SK-N-SH (cell line): Measurements from ENCODE around the gene PISD. TPM values are rescaled to one million over a fixed set of nuclear protein-coding genes. Genes with fewer than 3 reads are reported as not detected.

Experiments used
- CTCF ChIA-PET: fragments of 300-600, 350-600 bp; formaldehyde crosslinking; extraction: SDS; loops from one replicate; lab custom pipeline; 2021; lab: Yijun Ruan, JAX
- POLR2A ChIA-PET: fragments of 350-600 bp; sonication (Branson Sonifier 250); formaldehyde crosslinking; extraction: SDS; loops from one replicate; lab custom pipeline; 2020; ENCODE audit warnings: antibody characterized with exemption, inconsistent platforms; lab: Yijun Ruan, JAX
- DNase-seq: peaks from one replicate; pipeline ENCODE4 v3.0.0; 2012
- H2AFZ ChIP-seq: fragments of 200-600 bp; sonication (generic); 2 replicates; pipeline ENCODE4 v1.8.1; 2016; ENCODE audit warnings: antibody characterized with exemption, mild to moderate bottlenecking, low read depth
- H3F3A ChIP-seq: fragments of 200-600 bp; sonication (generic); replicated peaks from 2 replicates; pipeline ENCODE3; 2016; ENCODE audit warnings: antibody characterized with exemption, mild to moderate bottlenecking; ENCODE audit not compliant: insufficient read depth
- H3K27ac ChIP-seq, 2 experiments: fragments of 200-500 bp in 1 of 2; fragments of 200-600 bp in 1 of 2; sonication (Bioruptor generic) in 1 of 2; sonication (generic), shearing (Covaris generic) in 1 of 2; 2 replicates each; pipeline versions ENCODE4 v1.5.1 to v1.6.1; 2014 to 2016; ENCODE audit warnings: low read depth in 2 of 2, inconsistent platforms in 1 of 2, low read length in 1 of 2, mild to moderate bottlenecking in 1 of 2, mixed read lengths in 1 of 2
- H3K27me3 ChIP-seq: fragments of 200-600 bp; sonication (generic), shearing (Covaris generic); 2 replicates; pipeline ENCODE4 v1.6.1; 2016; ENCODE audit warnings: mixed run types; ENCODE audit not compliant: insufficient read depth
- H3K36me3 ChIP-seq, 2 experiments: fragments of 200-500 bp in 1 of 2; fragments of 200-600 bp in 1 of 2; sonication (Bioruptor generic) in 1 of 2; sonication (generic) in 1 of 2; replicated peaks in 1 of 2; 2 replicates each; pipeline versions ENCODE3 to v1.5.1; 2014 to 2016; ENCODE audit warnings: low read length in 1 of 2, mild to moderate bottlenecking in 1 of 2; ENCODE audit not compliant: insufficient read depth in 2 of 2, control insufficient read depth in 1 of 2
- H3K4me1 ChIP-seq, 2 experiments: fragments of 200-500 bp in 1 of 2; fragments of 200-600 bp in 1 of 2; sonication (Bioruptor generic) in 1 of 2; sonication (generic), shearing (Covaris generic) in 1 of 2; 2 replicates each; pipeline versions ENCODE4 v1.5.1 to v1.6.1; 2014 to 2016; ENCODE audit warnings: low read depth in 1 of 2, low read length in 1 of 2, mixed run types in 1 of 2; ENCODE audit not compliant: insufficient read depth in 2 of 2, control insufficient read depth in 1 of 2
- H3K4me2 ChIP-seq: fragments of 200-600 bp; sonication (generic), shearing (Covaris generic); 2 replicates; pipeline ENCODE4 v1.6.1; 2017; ENCODE audit warnings: mixed run types
- H3K4me3 ChIP-seq, 2 experiments: fragments of 200-500 bp in 1 of 2; fragments of 200-600 bp in 1 of 2; sonication (Bioruptor generic) in 1 of 2; sonication (generic), shearing (Covaris generic) in 1 of 2; 2 replicates each; pipeline versions ENCODE4 v1.5.1 to v1.8.1; 2014 to 2016; ENCODE audit warnings: low read depth in 2 of 2, inconsistent platforms in 1 of 2, low read length in 1 of 2, mild to moderate bottlenecking in 1 of 2, mixed read lengths in 1 of 2, moderate library complexity in 1 of 2
- H3K79me2 ChIP-seq: fragments of 200-600 bp; sonication (generic); 2 replicates; pipeline ENCODE4 v1.8.1; 2017; ENCODE audit warnings: mild to moderate bottlenecking; ENCODE audit not compliant: insufficient read depth
- H3K9ac ChIP-seq: fragments of 200-600 bp; sonication (generic); 2 replicates; pipeline ENCODE4 v1.6.1; 2017; ENCODE audit warnings: mixed run types
- H3K9me2 ChIP-seq: fragments of 200-600 bp; sonication (generic); 2 replicates; pipeline ENCODE4 v1.6.1; 2017; ENCODE audit warnings: mixed run types
- H3K9me3 ChIP-seq: fragments of 200-600 bp; sonication (generic); 2 replicates; pipeline ENCODE4 v1.6.1; 2017; ENCODE audit warnings: mixed run types, mild to moderate bottlenecking, moderate library complexity
- H4K20me1 ChIP-seq: fragments of 200-600 bp; sonication (generic); 2 replicates; pipeline ENCODE4 v1.6.1; 2017; ENCODE audit warnings: mild to moderate bottlenecking, mixed run types; ENCODE audit not compliant: insufficient read depth
- ELF1 ChIP-seq: IDR thresholded peaks from 2 replicates; pipeline ENCODE4 v1.4.0; 2012
- FOSL2 ChIP-seq: IDR thresholded peaks from 2 replicates; pipeline ENCODE4 v1.4.0; 2012; ENCODE audit warnings: low read depth, mild to moderate bottlenecking, moderate library complexity, borderline replicate concordance
- FOXM1 ChIP-seq: IDR thresholded peaks from 2 replicates; pipeline ENCODE4 v1.4.0; 2012; ENCODE audit warnings: low read depth, mild to moderate bottlenecking
- GATA2 ChIP-seq: sonication (generic); formaldehyde crosslinking; IDR thresholded peaks from 2 replicates; pipeline ENCODE4 v1.5.0; 2020; ENCODE audit warnings: mild to moderate bottlenecking, missing genetic modification reagents
- IRF3 ChIP-seq: fragments of 150-350 bp; IDR thresholded peaks from 2 replicates; pipeline ENCODE4 v1.6.1; 2016; ENCODE audit warnings: mild to moderate bottlenecking, low read depth, low read length
- MAX ChIP-seq: IDR thresholded peaks from 2 replicates; pipeline ENCODE4 v1.4.0; 2012; ENCODE audit warnings: low read depth
- MXI1 ChIP-seq: IDR thresholded peaks from 2 replicates; pipeline ENCODE4 v1.6.1; 2012; ENCODE audit warnings: mild to moderate bottlenecking, low read depth, low read length, improper control_type of control experiment
- NRF1 ChIP-seq: IDR thresholded peaks from 2 replicates; pipeline ENCODE4 v1.6.1; 2012; ENCODE audit warnings: low read depth, mild to moderate bottlenecking, low read length
- RFX5 ChIP-seq: IDR thresholded peaks from 2 replicates; pipeline ENCODE4 v1.6.1; 2012; ENCODE audit warnings: mild to moderate bottlenecking, improper control_type of control experiment, low read length
- SIN3A ChIP-seq: IDR thresholded peaks from 2 replicates; pipeline ENCODE4 v1.6.1; 2012; ENCODE audit warnings: low read depth, mild to moderate bottlenecking, low read length, moderate library complexity, borderline replicate concordance
- TAF1 ChIP-seq: IDR thresholded peaks from 2 replicates; pipeline ENCODE4 v1.6.1; 2012; ENCODE audit warnings: low read depth, mild to moderate bottlenecking, low read length, moderate library complexity, borderline replicate concordance
- YY1 ChIP-seq: IDR thresholded peaks from 2 replicates; pipeline ENCODE4 v1.4.0; 2012; ENCODE audit warnings: low read depth, mild to moderate bottlenecking
- WGBS: methylation state at CpG from one replicate; pipeline ENCODE4 v1.1.6; 2017; ENCODE audit warnings: low lambda C conversion rate; 5-methylcytosine and 5-hydroxymethylcytosine counted together
- polyA plus RNA-seq, 3 experiments: library from polyadenylated mRNA; depleted of rRNA; stranded (reverse); fragments of >200 nt; gene quantifications; 2 replicates each; pipeline ENCODE4 v1.2.3, GENCODE V29; 2012
- TF ChIP-seq, protein P1 (sequence below): fragments of 150-350 bp; IDR thresholded peaks from 2 replicates; pipeline ENCODE4 v1.6.1; 2017; ENCODE audit warnings: antibody characterized with exemption, low read length, low read depth, borderline replicate concordance
- TF ChIP-seq, protein P2 (sequence below): IDR thresholded peaks from 2 replicates; pipeline ENCODE4 v1.6.1; 2012; ENCODE audit warnings: mild to moderate bottlenecking, low read depth, low read length, moderate library complexity
- TF ChIP-seq, protein P3 (sequence below): IDR thresholded peaks from 2 replicates; pipeline ENCODE4 v1.4.0; 2012; ENCODE audit warnings: low read depth, borderline replicate concordance
- TF ChIP-seq, protein P4 (sequence below): IDR thresholded peaks from 2 replicates; pipeline ENCODE4 v1.4.0; 2012; ENCODE audit warnings: low read depth, borderline replicate concordance
- TF ChIP-seq, protein P5 (sequence below): IDR thresholded peaks from 2 replicates; pipeline ENCODE4; 2012

Gene PISD
- polyA plus RNA-seq, 1 of the 3 experiments (the other 2 are of a cell fraction): 34.9 TPM

- H3K4me2 ChIP-seq: no peak overlapping the region
- DNase-seq: no peak
- no peak overlapping the region for H2AFZ ChIP-seq
- H3K9me2 ChIP-seq: no peaks in the 10 kb centered on the region
- 97% methylated on average over 5 of the region's 5 CpGs for WGBS
- H4K20me1 ChIP-seq: no peaks in the 10 kb centered on the region
- no peak overlapping the region for H3K4me3 ChIP-seq
- no peak overlapping the region for H3K9ac ChIP-seq
- TF ChIP-seq, protein P1, sequence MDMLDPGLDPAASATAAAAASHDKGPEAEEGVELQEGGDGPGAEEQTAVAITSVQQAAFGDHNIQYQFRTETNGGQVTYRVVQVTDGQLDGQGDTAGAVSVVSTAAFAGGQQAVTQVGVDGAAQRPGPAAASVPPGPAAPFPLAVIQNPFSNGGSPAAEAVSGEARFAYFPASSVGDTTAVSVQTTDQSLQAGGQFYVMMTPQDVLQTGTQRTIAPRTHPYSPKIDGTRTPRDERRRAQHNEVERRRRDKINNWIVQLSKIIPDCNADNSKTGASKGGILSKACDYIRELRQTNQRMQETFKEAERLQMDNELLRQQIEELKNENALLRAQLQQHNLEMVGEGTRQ: no peak
- no peak for TF ChIP-seq GATA2 (CRISPR knock-in tag)
- TF ChIP-seq FOSL2: no peak
- TF ChIP-seq, all 33 proteins: peak for 0
- Histone ChIP-seq H3K27ac (no peak overlapping the region), H3K9me3 (no peaks in the 10 kb centered on the region), H3F3A (peaks cover 3% of the 10 kb centered on the region), H3K79me2 (no peaks in the 10 kb centered on the region), H3K27me3 (no peaks in the 10 kb centered on the region), H3K36me3 (peaks cover 15 to 22% of the 10 kb centered on the region in 2 experiments), H3K4me1 (no peaks in the 10 kb centered on the region)
- ChIA-PET CTCF (no interaction called here), POLR2A (no interaction called here)
These were observed 84.3 kb downstream of the PISD start for GRCh38 chr22:31577711-31578110.

- H3F3A ChIP-seq: peaks cover 4% of the 10 kb centered on the region
- no peaks in the 10 kb centered on the region for H3K27me3 ChIP-seq
- no peaks in the 10 kb centered on the region for H3K4me1 ChIP-seq
- no peak overlapping the region for H3K27ac ChIP-seq
- H3K4me3 ChIP-seq: no peak overlapping the region
- no peaks in the 10 kb centered on the region for H3K79me2 ChIP-seq
- peaks cover 17 to 22% of the 10 kb centered on the region in 2 experiments for H3K36me3 ChIP-seq
- H3K9ac ChIP-seq: no peak overlapping the region
- DNase-seq: no peak
- no peaks in the 10 kb centered on the region for H3K9me2 ChIP-seq
- no peaks in the 10 kb centered on the region for H3K9me3 ChIP-seq
- H4K20me1 ChIP-seq: no peaks in the 10 kb centered on the region
- 88% methylated on average over 8 of the region's 8 CpGs for WGBS
- H3K4me2 ChIP-seq: no peak overlapping the region
- ChIA-PET POLR2A (no interaction called here), CTCF (interaction anchor here (1.0 to 1.7 kb wide), 3 partner anchors 14 to 59 kb away, joined by 3 to 9 read pairs (median 7); no protein-coding TSS in a partner anchor)
- no peak overlapping the region for H2AFZ ChIP-seq
- TF ChIP-seq FOXM1: no peak
- no peak for TF ChIP-seq YY1
- TF ChIP-seq SIN3A: no peak
- no peak for TF ChIP-seq TAF1
- TF ChIP-seq, protein P2, sequence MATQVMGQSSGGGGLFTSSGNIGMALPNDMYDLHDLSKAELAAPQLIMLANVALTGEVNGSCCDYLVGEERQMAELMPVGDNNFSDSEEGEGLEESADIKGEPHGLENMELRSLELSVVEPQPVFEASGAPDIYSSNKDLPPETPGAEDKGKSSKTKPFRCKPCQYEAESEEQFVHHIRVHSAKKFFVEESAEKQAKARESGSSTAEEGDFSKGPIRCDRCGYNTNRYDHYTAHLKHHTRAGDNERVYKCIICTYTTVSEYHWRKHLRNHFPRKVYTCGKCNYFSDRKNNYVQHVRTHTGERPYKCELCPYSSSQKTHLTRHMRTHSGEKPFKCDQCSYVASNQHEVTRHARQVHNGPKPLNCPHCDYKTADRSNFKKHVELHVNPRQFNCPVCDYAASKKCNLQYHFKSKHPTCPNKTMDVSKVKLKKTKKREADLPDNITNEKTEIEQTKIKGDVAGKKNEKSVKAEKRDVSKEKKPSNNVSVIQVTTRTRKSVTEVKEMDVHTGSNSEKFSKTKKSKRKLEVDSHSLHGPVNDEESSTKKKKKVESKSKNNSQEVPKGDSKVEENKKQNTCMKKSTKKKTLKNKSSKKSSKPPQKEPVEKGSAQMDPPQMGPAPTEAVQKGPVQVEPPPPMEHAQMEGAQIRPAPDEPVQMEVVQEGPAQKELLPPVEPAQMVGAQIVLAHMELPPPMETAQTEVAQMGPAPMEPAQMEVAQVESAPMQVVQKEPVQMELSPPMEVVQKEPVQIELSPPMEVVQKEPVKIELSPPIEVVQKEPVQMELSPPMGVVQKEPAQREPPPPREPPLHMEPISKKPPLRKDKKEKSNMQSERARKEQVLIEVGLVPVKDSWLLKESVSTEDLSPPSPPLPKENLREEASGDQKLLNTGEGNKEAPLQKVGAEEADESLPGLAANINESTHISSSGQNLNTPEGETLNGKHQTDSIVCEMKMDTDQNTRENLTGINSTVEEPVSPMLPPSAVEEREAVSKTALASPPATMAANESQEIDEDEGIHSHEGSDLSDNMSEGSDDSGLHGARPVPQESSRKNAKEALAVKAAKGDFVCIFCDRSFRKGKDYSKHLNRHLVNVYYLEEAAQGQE: no peak
- TF ChIP-seq, protein P3, sequence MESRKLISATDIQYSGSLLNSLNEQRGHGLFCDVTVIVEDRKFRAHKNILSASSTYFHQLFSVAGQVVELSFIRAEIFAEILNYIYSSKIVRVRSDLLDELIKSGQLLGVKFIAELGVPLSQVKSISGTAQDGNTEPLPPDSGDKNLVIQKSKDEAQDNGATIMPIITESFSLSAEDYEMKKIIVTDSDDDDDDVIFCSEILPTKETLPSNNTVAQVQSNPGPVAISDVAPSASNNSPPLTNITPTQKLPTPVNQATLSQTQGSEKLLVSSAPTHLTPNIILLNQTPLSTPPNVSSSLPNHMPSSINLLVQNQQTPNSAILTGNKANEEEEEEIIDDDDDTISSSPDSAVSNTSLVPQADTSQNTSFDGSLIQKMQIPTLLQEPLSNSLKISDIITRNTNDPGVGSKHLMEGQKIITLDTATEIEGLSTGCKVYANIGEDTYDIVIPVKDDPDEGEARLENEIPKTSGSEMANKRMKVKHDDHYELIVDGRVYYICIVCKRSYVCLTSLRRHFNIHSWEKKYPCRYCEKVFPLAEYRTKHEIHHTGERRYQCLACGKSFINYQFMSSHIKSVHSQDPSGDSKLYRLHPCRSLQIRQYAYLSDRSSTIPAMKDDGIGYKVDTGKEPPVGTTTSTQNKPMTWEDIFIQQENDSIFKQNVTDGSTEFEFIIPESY: no peak
- TF ChIP-seq, protein P4, sequence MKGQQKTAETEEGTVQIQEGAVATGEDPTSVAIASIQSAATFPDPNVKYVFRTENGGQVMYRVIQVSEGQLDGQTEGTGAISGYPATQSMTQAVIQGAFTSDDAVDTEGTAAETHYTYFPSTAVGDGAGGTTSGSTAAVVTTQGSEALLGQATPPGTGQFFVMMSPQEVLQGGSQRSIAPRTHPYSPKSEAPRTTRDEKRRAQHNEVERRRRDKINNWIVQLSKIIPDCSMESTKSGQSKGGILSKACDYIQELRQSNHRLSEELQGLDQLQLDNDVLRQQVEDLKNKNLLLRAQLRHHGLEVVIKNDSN: no peak
- TF ChIP-seq, protein P5, sequence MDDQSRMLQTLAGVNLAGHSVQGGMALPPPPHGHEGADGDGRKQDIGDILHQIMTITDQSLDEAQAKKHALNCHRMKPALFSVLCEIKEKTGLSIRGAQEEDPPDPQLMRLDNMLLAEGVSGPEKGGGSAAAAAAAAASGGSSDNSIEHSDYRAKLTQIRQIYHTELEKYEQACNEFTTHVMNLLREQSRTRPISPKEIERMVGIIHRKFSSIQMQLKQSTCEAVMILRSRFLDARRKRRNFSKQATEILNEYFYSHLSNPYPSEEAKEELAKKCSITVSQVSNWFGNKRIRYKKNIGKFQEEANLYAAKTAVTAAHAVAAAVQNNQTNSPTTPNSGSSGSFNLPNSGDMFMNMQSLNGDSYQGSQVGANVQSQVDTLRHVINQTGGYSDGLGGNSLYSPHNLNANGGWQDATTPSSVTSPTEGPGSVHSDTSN: no peak
- no peak for TF ChIP-seq NRF1
- TF ChIP-seq GATA2 (CRISPR knock-in tag): no peak
- no peak for TF ChIP-seq FOSL2
- TF ChIP-seq RFX5: no peak
- no peak for TF ChIP-seq MAX
- TF ChIP-seq IRF3: no peak
- TF ChIP-seq ELF1: no peak
- no peak for TF ChIP-seq MXI1
These were observed 86.8 kb downstream of the PISD start for GRCh38 chr22:31575190-31575589.
